Measurements from ENCODE around the gene GDF10. TPM values are rescaled to one million over a fixed set of nuclear protein-coding genes. Genes with fewer than 3 reads are reported as not detected.

GDF10 gene
- total RNA-seq, 1 donor, result under 0.01 TPM

Other genes starting within 250 kb of the GDF10 start
- gene GDF2, start 22.3 kb downstream of the GDF10 start, total RNA-seq, result not detected in 2 replicates
- gene RBP3, start 48.2 kb downstream of the GDF10 start, total RNA-seq, result not detected in 2 replicates
- under 0.01 and 0.29 TPM in 2 replicates for gene ZNF488, start 84.1 kb downstream of the GDF10 start, total RNA-seq
- gene ANXA8, start 183.9 kb downstream of the GDF10 start, total RNA-seq, result 0.59 and 0.72 TPM in 2 replicates
- gene FAM25G, start 191.5 kb downstream of the GDF10 start, total RNA-seq, result not detected in 2 replicates
- gene AGAP9, start 223.4 kb downstream of the GDF10 start, total RNA-seq, result 6.2 and 8.3 TPM in 2 replicates